Erythroblast (primary cell): ENCODE data around the gene TMEM151A.

Source experiments
- GATA1 ChIP-seq: IDR thresholded peaks from 2 replicates; pipeline ENCODE4 v1.6.1; 2011; ENCODE audit warnings: low read depth, mild to moderate bottlenecking, control low read depth, low read length, moderate library complexity
- POLR2A ChIP-seq: IDR thresholded peaks from 2 replicates; pipeline ENCODE4 v1.6.1; 2011; ENCODE audit warnings: mild to moderate bottlenecking, low read length

GRCh38 chr11:66285250-66285947, 6.3 kb upstream of the TMEM151A start:
- no peak for TF ChIP-seq POLR2A
- no peak for TF ChIP-seq GATA1
